ENCODE measurements around the gene USP25. TPM values are rescaled to one million over a fixed set of nuclear protein-coding genes. Genes with fewer than 3 reads are reported as not detected.
"Not testable (repeated sequence)": the region's sequence is repeated elsewhere in the genome, so short reads cannot be mapped to it uniquely, and the experiment has no call there.

Gene USP25
- total and polyA plus RNA-seq, 12 donors: 13.5 to 57.7 (median 45.9) TPM

GRCh38 chr21:15735409-15735808, 5.6 kb downstream of the USP25 start:
- H3K27me3 ChIP-seq: no peaks in the 10 kb centered on the region
- WGBS, 2 donors: 86 to 90% methylated on average over 2 of the region's 2 CpGs
- peaks cover 3 to 91% (median 62%) of the 10 kb centered on the region in 9 donors for H3K4me1 ChIP-seq
- H3K4me3 ChIP-seq: no peak overlapping the region
- TF ChIP-seq, protein P1, sequence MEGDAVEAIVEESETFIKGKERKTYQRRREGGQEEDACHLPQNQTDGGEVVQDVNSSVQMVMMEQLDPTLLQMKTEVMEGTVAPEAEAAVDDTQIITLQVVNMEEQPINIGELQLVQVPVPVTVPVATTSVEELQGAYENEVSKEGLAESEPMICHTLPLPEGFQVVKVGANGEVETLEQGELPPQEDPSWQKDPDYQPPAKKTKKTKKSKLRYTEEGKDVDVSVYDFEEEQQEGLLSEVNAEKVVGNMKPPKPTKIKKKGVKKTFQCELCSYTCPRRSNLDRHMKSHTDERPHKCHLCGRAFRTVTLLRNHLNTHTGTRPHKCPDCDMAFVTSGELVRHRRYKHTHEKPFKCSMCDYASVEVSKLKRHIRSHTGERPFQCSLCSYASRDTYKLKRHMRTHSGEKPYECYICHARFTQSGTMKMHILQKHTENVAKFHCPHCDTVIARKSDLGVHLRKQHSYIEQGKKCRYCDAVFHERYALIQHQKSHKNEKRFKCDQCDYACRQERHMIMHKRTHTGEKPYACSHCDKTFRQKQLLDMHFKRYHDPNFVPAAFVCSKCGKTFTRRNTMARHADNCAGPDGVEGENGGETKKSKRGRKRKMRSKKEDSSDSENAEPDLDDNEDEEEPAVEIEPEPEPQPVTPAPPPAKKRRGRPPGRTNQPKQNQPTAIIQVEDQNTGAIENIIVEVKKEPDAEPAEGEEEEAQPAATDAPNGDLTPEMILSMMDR (IDR thresholded peaks at IDR 0.05): no peak
- DNase-seq (no peak), ATAC-seq (no peak)
- no peaks in the 10 kb centered on the region for H3K36me3 ChIP-seq
- H3K9me3 ChIP-seq: peaks cover 0 to 5% (median 0%) of the 10 kb centered on the region in 11 donors
- H3K27ac ChIP-seq: peak overlapping the region in 3 of 10 donors; percentile 28 to 47 (median 41)
- intact Hi-C loops (cut with DNase I): loop anchor here in 2 of 10 donors (10.0 kb wide), 1 partner anchor 89 kb away; no protein-coding TSS in a partner anchor

GRCh38 chr21:15735931-15736330, 6.1 kb downstream of the USP25 start:
- H3K27ac ChIP-seq: peak overlapping the region in 1 of 10 donors; percentile 29
- not testable (repeated sequence) for H3K36me3 ChIP-seq, DNase-seq, H3K9me3 ChIP-seq, H3K27me3 ChIP-seq
- intact Hi-C loops (cut with DNase I): loop anchor here in 2 of 10 donors (10.0 kb wide), 1 partner anchor 89 kb away; no protein-coding TSS in a partner anchor
- WGBS, 2 donors: 39 to 53% methylated on average over 4 of the region's 4 CpGs
- peak in 1 of 8 donors; percentile 35 for ATAC-seq
- H3K4me1 ChIP-seq: peaks cover 3 to 96% (median 65%) of the 10 kb centered on the region in 9 donors
- peak overlapping the region in 4 of 10 donors; percentile 15 to 37 (median 17) for H3K4me3 ChIP-seq

DNA sequence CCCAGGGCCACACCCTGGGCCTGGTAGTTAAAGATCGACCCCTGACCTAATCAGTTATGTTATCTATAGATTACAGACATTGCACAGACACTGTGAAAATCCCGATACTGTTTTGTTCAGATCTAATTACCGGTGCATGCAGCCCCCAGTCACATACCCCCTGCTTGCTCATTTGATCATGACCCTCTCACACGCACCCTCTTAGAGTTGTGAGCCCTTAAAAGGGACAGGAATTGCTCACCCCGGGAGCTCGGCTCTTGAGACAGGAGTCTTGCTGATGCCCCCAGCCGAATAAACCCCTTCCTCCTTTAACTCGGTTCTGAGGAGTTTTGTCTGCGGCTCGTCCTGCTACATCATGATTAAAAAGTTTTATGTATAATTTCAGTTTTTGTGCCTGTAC, 9.0 kb downstream of the USP25 start:
- intact Hi-C loops (cut with DNase I): loop anchor here in 2 of 10 donors (10.0 kb wide), 1 partner anchor 86 kb away; no protein-coding TSS in a partner anchor
- not testable (repeated sequence) for DNase-seq, H3K27me3 ChIP-seq, H3K4me3 ChIP-seq, H3K9me3 ChIP-seq, ATAC-seq, H3K36me3 ChIP-seq, H3K27ac ChIP-seq
- peaks cover 9 to 95% (median 67%) of the 10 kb centered on the region in 9 donors for H3K4me1 ChIP-seq
- 55 to 64% methylated on average over 10 of the region's 10 CpGs for WGBS, 2 donors

GRCh38 chr21:15740383-15740782, 10.6 kb downstream of the USP25 start:
- ATAC-seq: no peak
- H3K9me3 ChIP-seq: peaks cover 0 to 5% (median 0%) of the 10 kb centered on the region in 11 donors

DNA sequence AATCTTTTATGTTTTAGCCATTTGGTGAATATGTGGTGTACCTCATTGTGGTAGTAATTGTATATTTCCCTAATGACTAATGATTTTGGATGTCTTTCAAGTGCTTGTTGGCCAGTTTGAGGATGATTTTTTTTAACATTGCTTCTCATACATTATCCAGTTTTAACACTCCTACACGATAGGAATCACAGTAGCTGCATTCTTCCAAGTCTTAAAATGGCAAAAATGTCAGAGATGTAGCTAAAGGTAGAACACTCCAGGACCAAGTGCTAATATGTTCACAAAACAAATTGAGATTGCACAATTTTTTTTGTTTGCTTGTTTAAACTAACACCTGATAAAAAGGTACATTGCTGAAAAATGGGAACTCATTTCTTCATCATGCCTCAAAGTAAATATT, 11.7 kb downstream of the USP25 start:
- WGBS, 2 donors: 20 to 25% methylated on average over 1 of the region's 1 CpG
- Histone ChIP-seq H3K4me1 (peaks cover 9 to 67% (median 54%) of the 10 kb centered on the region in 9 donors), H3K27me3 (no peaks in the 10 kb centered on the region), H3K27ac (no peak overlapping the region), H3K9me3 (peaks cover 0 to 5% (median 0%) of the 10 kb centered on the region in 11 donors), H3K4me3 (no peak overlapping the region), H3K36me3 (no peaks in the 10 kb centered on the region)
- no peak for ATAC-seq
- intact Hi-C loops (cut with DNase I): loop anchor here in 1 of 10 donors (10.0 kb wide), 1 partner anchor 63 kb away; no protein-coding TSS in a partner anchor
- no peak for DNase-seq
- TF ChIP-seq, protein P1 (IDR thresholded peaks at IDR 0.05): no peak

More at GRCh38 chr21:15740383-15740782, 10.6 kb downstream of the USP25 start:
- Histone ChIP-seq H3K4me3 (no peak overlapping the region), H3K27ac (no peak overlapping the region), H3K36me3 (no peaks in the 10 kb centered on the region), H3K27me3 (no peaks in the 10 kb centered on the region), H3K4me1 (peaks cover 9 to 79% (median 63%) of the 10 kb centered on the region in 9 donors)
- TF ChIP-seq, protein P1 (IDR thresholded peaks at IDR 0.05): no peak
- WGBS, 2 donors: 76 to 77% methylated on average over 3 of the region's 3 CpGs
- intact Hi-C loops (cut with DNase I): loop anchor here in 1 of 10 donors (10.0 kb wide), 1 partner anchor 64 kb away; no protein-coding TSS in a partner anchor
- no peak for DNase-seq

All from heart right ventricle (tissue), 16 donors.